Mesendoderm (in vitro differentiated cells): ENCODE results near the gene CLIC3.

Experiments used
- DNase-seq: peaks from one replicate; pipeline ENCODE4 v3.0.0; 2013
- H2AK5ac ChIP-seq: 2 replicates; pipeline ENCODE4 v1.6.1; 2013; ENCODE audit warnings: low read length, inconsistent platforms
- H2BK120ac ChIP-seq: 2 replicates; pipeline ENCODE4 v1.6.1; 2013; ENCODE audit warnings: low read depth, mild to moderate bottlenecking, low read length, moderate library complexity, mixed read lengths
- H2BK15ac ChIP-seq: replicated peaks from 2 replicates; pipeline ENCODE4 v1.6.1; 2013; ENCODE audit warnings: low read depth, mild to moderate bottlenecking, moderate library complexity
- H2BK5ac ChIP-seq: 2 replicates; pipeline ENCODE4 v1.6.1; 2013; ENCODE audit warnings: low read length, inconsistent platforms
- H3K18ac ChIP-seq: 2 replicates; pipeline ENCODE4 v1.6.1; 2013; ENCODE audit warnings: mild to moderate bottlenecking, low read length, mixed read lengths
- H3K23ac ChIP-seq: one replicate; pipeline ENCODE4 v1.6.1; 2013; ENCODE audit warnings: low read length
- H3K27ac ChIP-seq: 2 replicates; pipeline ENCODE4 v1.5.1; 2013; ENCODE audit warnings: low read depth, mild to moderate bottlenecking, inconsistent platforms, low read length, moderate library complexity
- H3K27me3 ChIP-seq: 2 replicates; pipeline ENCODE4 v1.6.1; 2013; ENCODE audit warnings: low read length, control low read depth, mild to moderate bottlenecking, inconsistent platforms; ENCODE audit not compliant: insufficient read depth, poor library complexity
- H3K36me3 ChIP-seq: 2 replicates; pipeline ENCODE4 v1.6.1; 2013; ENCODE audit warnings: low read length, inconsistent platforms; ENCODE audit not compliant: control insufficient read depth, insufficient read depth
- H3K4ac ChIP-seq: one replicate; pipeline ENCODE4 v1.6.1; 2013; ENCODE audit warnings: low read depth, mild to moderate bottlenecking, low read length, moderate library complexity
- H3K4me1 ChIP-seq: 2 replicates; pipeline ENCODE4 v1.6.1; 2013; ENCODE audit warnings: low read depth, low read length, inconsistent platforms; ENCODE audit not compliant: control insufficient read depth
- H3K4me2 ChIP-seq: 2 replicates; pipeline ENCODE4 v1.6.1; 2013; ENCODE audit warnings: low read length
- H3K4me3 ChIP-seq: 2 replicates; pipeline ENCODE4 v1.5.1; 2013; ENCODE audit warnings: mild to moderate bottlenecking, low read length
- H3K56ac ChIP-seq: one replicate; pipeline ENCODE4 v1.6.1; 2013; ENCODE audit warnings: low read length
- H3K79me1 ChIP-seq: 2 replicates; pipeline ENCODE4 v1.6.1; 2013; ENCODE audit warnings: low read length, inconsistent platforms
- H3K79me2 ChIP-seq: 2 replicates; pipeline ENCODE4 v1.6.1; 2013; ENCODE audit warnings: mild to moderate bottlenecking, low read length; ENCODE audit not compliant: control insufficient read depth, insufficient read depth
- H3K9ac ChIP-seq: 2 replicates; pipeline ENCODE4 v1.6.1; 2013; ENCODE audit warnings: low read length, inconsistent platforms
- H4K5ac ChIP-seq: one replicate; pipeline ENCODE4 v1.6.1; 2013; ENCODE audit warnings: low read length
- H4K8ac ChIP-seq: one replicate; pipeline ENCODE4 v1.6.1; 2013; ENCODE audit warnings: low read depth, mild to moderate bottlenecking, control low read depth, low read length, moderate library complexity
- WGBS: extraction: QIAGEN DNeasy Blood & Tissue Kit; methylation state at CpG from one replicate; pipeline ENCODE4 v1.1.7; 2013; ENCODE audit warnings: low lambda C conversion rate, missing lambda C conversion rate; ENCODE audit not compliant: insufficient coverage; ENCODE audit errors: extremely low coverage; 5-methylcytosine and 5-hydroxymethylcytosine counted together

The CLIC3 gene

GRCh38 chr9:136977223-136977622, 19.1 kb downstream of the CLIC3 start, which contains the start of gene PTGDS:
Gene PTGDS, plus strand, starts transcription at chr9:136977504. Its CDS starts 75 bp downstream, at chr9:136977579.
- H3K79me2 ChIP-seq: no peaks in the 10 kb centered on the region
- H2BK5ac ChIP-seq: no peak within 1 kb of the TSS
- DNase-seq: no peak
- H3K56ac ChIP-seq: peak within 1 kb of the TSS; percentile 84
- H3K79me1 ChIP-seq: no peaks in the 10 kb centered on the region
- H2BK15ac ChIP-seq: no peak within 1 kb of the TSS
- H3K4me3 ChIP-seq: no peak within 1 kb of the TSS
- H3K18ac ChIP-seq: no peak within 1 kb of the TSS
- H2BK120ac ChIP-seq: no peak within 1 kb of the TSS
- peak within 1 kb of the TSS; percentile 57 for H3K9ac ChIP-seq
- no peak within 1 kb of the TSS for H3K4ac ChIP-seq
- no peaks in the 10 kb centered on the region for H3K4me1 ChIP-seq
- no peak within 1 kb of the TSS for H3K23ac ChIP-seq
- WGBS: no CpG with 5 or more reads among the region's 10 CpGs
- no peak within 1 kb of the TSS for H2AK5ac ChIP-seq
- peak within 1 kb of the TSS; percentile 84 for H3K4me2 ChIP-seq
- no peak within 1 kb of the TSS for H4K5ac ChIP-seq
- H3K27ac ChIP-seq: no peak within 1 kb of the TSS
- no peak within 1 kb of the TSS for H4K8ac ChIP-seq
- no peaks in the 10 kb centered on the region for H3K27me3 ChIP-seq
- H3K36me3 ChIP-seq: no peaks in the 10 kb centered on the region

DNA sequence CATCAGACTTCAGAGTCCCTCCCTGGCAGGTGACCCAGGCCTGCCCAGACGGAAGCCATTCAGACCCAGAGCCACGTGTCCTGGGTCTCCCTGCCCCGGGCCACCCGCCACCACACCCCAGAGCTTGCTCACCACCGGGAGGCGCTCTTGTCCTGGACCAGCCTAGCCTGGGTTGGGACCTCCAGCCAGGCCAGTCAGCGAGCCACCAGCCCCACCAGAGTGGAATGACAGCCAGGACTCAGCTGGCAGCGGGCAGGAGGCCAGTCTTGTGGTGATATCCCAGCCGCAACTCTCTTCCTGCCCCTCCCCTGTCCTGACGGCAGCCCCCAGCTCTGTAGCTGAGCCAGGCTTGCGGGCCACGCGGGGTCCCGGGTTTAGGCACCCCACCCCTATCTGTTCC, 20.7 kb downstream of the CLIC3 start:
- DNase-seq: peak; percentile 54
- Histone ChIP-seq H3K23ac (no peak overlapping the region), H3K9ac (no peak overlapping the region), H3K79me1 (no peaks in the 10 kb centered on the region), H2BK5ac (no peak overlapping the region), H3K79me2 (no peaks in the 10 kb centered on the region), H4K8ac (no peak overlapping the region), H3K27me3 (no peaks in the 10 kb centered on the region), H2BK15ac (no peak overlapping the region), H3K4me1 (no peaks in the 10 kb centered on the region), H3K56ac (no peak overlapping the region), H4K5ac (no peak overlapping the region), H3K4me3 (no peak overlapping the region), H3K27ac (no peak overlapping the region), H3K4me2 (no peak overlapping the region), H3K36me3 (no peaks in the 10 kb centered on the region), H2BK120ac (no peak overlapping the region), H3K4ac (no peak overlapping the region), H2AK5ac (no peak overlapping the region), H3K18ac (no peak overlapping the region)
- no CpG with 5 or more reads among the region's 14 CpGs for WGBS

GRCh38 chr9:136974817-136975535, 21.4 kb downstream of the CLIC3 start:
- Histone ChIP-seq H4K5ac (no peak overlapping the region), H3K23ac (no peak overlapping the region), H3K4ac (no peak overlapping the region), H3K27ac (no peak overlapping the region), H3K4me1 (no peaks in the 10 kb centered on the region), H2BK5ac (no peak overlapping the region), H3K56ac (no peak overlapping the region), H3K79me2 (no peaks in the 10 kb centered on the region), H3K27me3 (no peaks in the 10 kb centered on the region), H3K18ac (no peak overlapping the region), H3K9ac (no peak overlapping the region), H3K79me1 (no peaks in the 10 kb centered on the region), H2AK5ac (no peak overlapping the region), H4K8ac (no peak overlapping the region), H2BK15ac (no peak overlapping the region), H2BK120ac (no peak overlapping the region), H3K36me3 (no peaks in the 10 kb centered on the region), H3K4me3 (no peak overlapping the region), H3K4me2 (no peak overlapping the region)
- DNase-seq: no peak
- no CpG with 5 or more reads among the region's 15 CpGs for whole genome bisulfite sequencing

DNA sequence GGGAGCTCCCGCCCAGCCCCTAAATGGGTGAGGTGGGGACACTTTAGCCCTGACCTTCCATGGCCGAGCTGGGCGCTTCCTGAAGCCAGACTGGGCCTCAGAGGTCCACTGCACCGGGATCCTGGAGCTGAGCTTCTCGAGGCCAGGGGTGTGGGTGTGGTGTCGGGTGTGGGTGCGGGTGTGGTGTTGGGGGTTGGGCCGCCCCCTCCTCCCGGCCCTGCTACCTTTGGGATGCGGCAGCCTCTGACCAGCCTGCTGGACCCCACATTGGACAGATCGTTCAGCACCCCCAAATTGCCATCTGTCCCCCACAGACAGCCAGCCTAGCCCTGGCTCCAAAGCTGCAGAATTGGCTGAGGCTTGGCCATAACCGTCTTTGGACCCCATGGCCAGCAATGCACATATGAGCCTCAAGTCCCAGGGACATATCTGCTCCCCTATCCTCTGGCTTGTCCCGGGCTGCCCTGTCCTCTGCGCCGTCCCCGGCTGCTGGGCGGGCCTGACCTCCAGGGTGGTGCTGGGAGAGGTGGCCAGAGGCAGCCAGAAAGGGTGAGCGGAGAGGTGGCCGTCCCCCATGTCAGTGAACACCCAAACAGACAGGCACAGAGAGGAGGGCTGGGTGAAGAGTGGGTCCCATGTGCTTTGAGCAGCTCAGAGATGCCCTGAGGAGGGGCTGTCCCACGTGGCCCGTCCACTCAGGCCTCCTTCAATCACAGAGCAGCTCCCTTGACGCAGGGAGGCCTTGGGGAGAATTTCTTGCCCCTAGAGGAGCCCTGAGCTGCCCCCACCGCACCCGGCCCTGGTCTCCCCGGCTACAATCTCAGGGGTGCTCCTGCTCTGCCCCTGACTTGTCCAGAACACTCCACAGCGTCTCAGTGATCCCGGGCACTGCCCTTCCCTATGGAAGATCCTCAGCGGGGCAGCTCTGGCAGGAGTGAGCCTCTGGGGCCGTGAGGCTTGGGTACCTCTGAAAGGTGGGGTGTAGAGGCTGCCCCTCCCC, 22.4 kb downstream of the CLIC3 start:
- Histone ChIP-seq H3K4me2 (no peak overlapping the region), H2BK15ac (no peak overlapping the region), H2BK120ac (no peak overlapping the region), H3K4ac (no peak overlapping the region), H3K23ac (no peak overlapping the region), H3K79me2 (no peaks in the 10 kb centered on the region), H3K4me1 (no peaks in the 10 kb centered on the region), H3K27me3 (no peaks in the 10 kb centered on the region), H3K79me1 (no peaks in the 10 kb centered on the region), H2AK5ac (no peak overlapping the region), H4K5ac (no peak overlapping the region), H2BK5ac (no peak overlapping the region), H3K27ac (no peak overlapping the region), H3K36me3 (no peaks in the 10 kb centered on the region), H4K8ac (no peak overlapping the region), H3K56ac (no peak overlapping the region), H3K4me3 (no peak overlapping the region), H3K18ac (no peak overlapping the region), H3K9ac (no peak overlapping the region)
- no CpG with 5 or more reads among the region's 29 CpGs for whole genome bisulfite sequencing
- DNase-seq: no peak

GRCh38 chr9:136972743-136973142, 23.6 kb downstream of the CLIC3 start:
- DNase-seq: no peak
- Histone ChIP-seq H2AK5ac (no peak overlapping the region), H3K4me2 (no peak overlapping the region), H4K5ac (no peak overlapping the region), H2BK5ac (no peak overlapping the region), H3K79me1 (no peaks in the 10 kb centered on the region), H3K4me1 (no peaks in the 10 kb centered on the region), H3K79me2 (no peaks in the 10 kb centered on the region), H2BK15ac (no peak overlapping the region), H3K36me3 (no peaks in the 10 kb centered on the region), H3K27ac (no peak overlapping the region), H3K23ac (no peak overlapping the region), H3K27me3 (no peaks in the 10 kb centered on the region), H3K4me3 (no peak overlapping the region), H3K18ac (no peak overlapping the region), H3K4ac (no peak overlapping the region), H2BK120ac (no peak overlapping the region), H4K8ac (no peak overlapping the region), H3K56ac (no peak overlapping the region), H3K9ac (no peak overlapping the region)
- WGBS: no CpG with 5 or more reads among the region's 13 CpGs
